B cell (primary cell): ENCODE data around the gene TRIP13. TPM values are rescaled to one million over a fixed set of nuclear protein-coding genes. Genes with fewer than 3 reads are reported as not detected.

Source experiments
- ATAC-seq: fragments of 200-7000 bp; cut with Tn5 transposase; one replicate; pipeline ENCODE4 v1.10.0; 2021; ENCODE audit warnings: low read depth, mild to moderate bottlenecking, moderate number of reproducible peaks, moderate library complexity
- CTCF ChIA-PET: fragments of 350-600 bp; sonication (Branson Sonifier 250); formaldehyde crosslinking; loops from one replicate; lab custom pipeline; 2021; ENCODE audit warnings: antibody characterized with exemption, inconsistent platforms; lab: Charles Lee
- POLR2A ChIA-PET: fragments of 350-600 bp; sonication (Branson Sonifier 250); formaldehyde crosslinking; loops from one replicate; lab custom pipeline; 2021; ENCODE audit warnings: antibody characterized with exemption; lab: Charles Lee
- DNase-seq: peaks from one replicate; pipeline ENCODE4 v3.0.0; 2013
- H2AFZ ChIP-seq: 2 replicates; pipeline ENCODE4 v1.6.1; 2012; ENCODE audit warnings: mild to moderate bottlenecking, low read depth, low read length; ENCODE audit not compliant: insufficient read depth, poor library complexity, severe bottlenecking
- H3K27ac ChIP-seq, 2 donors: 1 replicate in 1 of 2; 2 replicates in 1 of 2; pipeline ENCODE4 v1.5.1; 2012 to 2013; ENCODE audit warnings: low read length in 2 of 2, mild to moderate bottlenecking in 2 of 2, moderate library complexity in 1 of 2
- H3K27me3 ChIP-seq, 4 experiments: fragments of 200-600 bp in 1 of 4; sonication (generic) in 1 of 4; replicated peaks in 1 of 4; 1 replicate in 2 of 4; 2 replicates in 2 of 4; pipeline versions ENCODE4 v1.6.1 to v1.7.0; 2013 to 2016; ENCODE audit warnings: low read length in 3 of 4, mild to moderate bottlenecking in 2 of 4, mixed read lengths in 1 of 4, moderate library complexity in 1 of 4; ENCODE audit not compliant: insufficient read depth in 4 of 4, control insufficient read depth in 3 of 4; ENCODE audit errors: control extremely low read depth in 1 of 4
- H3K36me3 ChIP-seq, 2 experiments: replicated peaks in 1 of 2; 1 replicate in 1 of 2; 2 replicates in 1 of 2; pipeline versions ENCODE4 v1.6.1 to v1.7.1; 2013; ENCODE audit warnings: low read length in 1 of 2; ENCODE audit not compliant: insufficient read depth in 2 of 2, control insufficient read depth in 1 of 2; ENCODE audit errors: control extremely low read depth in 1 of 2, extremely low read depth in 1 of 2
- H3K4me1 ChIP-seq, 2 donors: fragments of 200-600 bp in 1 of 2; sonication (generic) in 1 of 2; 1 replicate in 1 of 2; 2 replicates in 1 of 2; pipeline versions ENCODE4 v1.5.1 to v1.6.1; 2013 to 2017; ENCODE audit warnings: low read length in 2 of 2; ENCODE audit not compliant: control insufficient read depth in 2 of 2, insufficient read depth in 2 of 2
- H3K4me2 ChIP-seq: replicated peaks from 2 replicates; pipeline ENCODE3; 2012; ENCODE audit warnings: mild to moderate bottlenecking, low read depth, low read length; ENCODE audit not compliant: poor library complexity, severe bottlenecking
- H3K4me3 ChIP-seq, 5 experiments: fragments of 200-600 bp in 1 of 5; sonication (generic) in 1 of 5; 1 replicate in 3 of 5; 2 replicates in 2 of 5; pipeline versions ENCODE4 v1.5.1 to v1.7.0; 2011 to 2016; ENCODE audit warnings: low read length in 4 of 5, mild to moderate bottlenecking in 4 of 5, low read depth in 2 of 5, control low read depth in 1 of 5, moderate library complexity in 1 of 5; ENCODE audit not compliant: insufficient read depth in 1 of 5; ENCODE audit errors: control extremely low read depth in 1 of 5, extremely low read depth in 1 of 5
- H3K79me2 ChIP-seq: fragments of 200-600 bp; sonication (generic); one replicate; pipeline ENCODE4 v1.6.0; 2016; ENCODE audit warnings: low read length; ENCODE audit not compliant: control insufficient read depth, insufficient read depth
- H3K9ac ChIP-seq: fragments of 200-600 bp; sonication (generic); 2 replicates; pipeline ENCODE4 v1.6.1; 2017; ENCODE audit warnings: mild to moderate bottlenecking, low read length, moderate library complexity
- H3K9me3 ChIP-seq, 3 donors: one replicate each; pipeline versions ENCODE4 v1.6.1 to v1.7.1; 2013; ENCODE audit warnings: low read length in 2 of 3; ENCODE audit not compliant: control insufficient read depth in 2 of 3, insufficient read depth in 1 of 3; ENCODE audit errors: control extremely low read depth in 1 of 3
- H4K20me1 ChIP-seq: 2 replicates; pipeline ENCODE4 v1.6.0; 2012; ENCODE audit warnings: mild to moderate bottlenecking, low read length; ENCODE audit not compliant: insufficient read depth, control insufficient read depth, poor library complexity, severe bottlenecking
- H3K27ac Mint-ChIP-seq: one replicate; pipeline ENCODE4 v1.8.0; 2021; ENCODE audit warnings: mixed read lengths
- H3K27me3 Mint-ChIP-seq: one replicate; pipeline ENCODE4 v1.8.0; 2021; ENCODE audit warnings: mixed read lengths
- H3K4me1 Mint-ChIP-seq: one replicate; pipeline ENCODE4 v1.8.0; 2021; ENCODE audit warnings: mixed read lengths
- H3K4me3 Mint-ChIP-seq: one replicate; pipeline ENCODE4 v1.8.0; 2021; ENCODE audit warnings: mixed read lengths
- H3K9me3 Mint-ChIP-seq: one replicate; pipeline ENCODE4 v1.8.0; 2022; ENCODE audit warnings: mixed read lengths; ENCODE audit not compliant: insufficient read depth
- CTCF ChIP-seq: fragments of 200-600 bp; IDR thresholded peaks from one replicate; pipeline ENCODE4 v1.8.0; 2022; ENCODE audit warnings: antibody characterized with exemption, mild to moderate bottlenecking
- EZH2 ChIP-seq: IDR thresholded peaks from 2 replicates; pipeline ENCODE4 v1.6.1; 2012; ENCODE audit warnings: borderline replicate concordance, low read depth, mild to moderate bottlenecking, moderate library complexity, low read length; ENCODE audit not compliant: insufficient read depth, poor library complexity, severe bottlenecking
- WGBS: methylation state at CpG from one replicate; pipeline ENCODE4 v1.1.5; 2013; ENCODE audit warnings: missing lambda C conversion rate; ENCODE audit not compliant: insufficient coverage; 5-methylcytosine and 5-hydroxymethylcytosine counted together
- intact Hi-C: fragments of 100-400 bp; cut with micrococcal nuclease; formaldehyde crosslinking; loops from one replicate; pipeline ENCODE4 v1.10.0; 2022
- polyA plus RNA-seq: library from polyadenylated mRNA; depleted of rRNA; stranded (reverse); fragments of >200 nt; gene quantifications from 2 replicates; pipeline ENCODE4 v1.2.3, GENCODE V29; 2012
- total RNA-seq, 2 donors: library from RNA; stranded (reverse); fragments of 120-200 nt in 1 of 2; gene quantifications; 1 replicate in 1 of 2; 2 replicates in 1 of 2; pipeline versions ENCODE4 v1.2.3 to v1.2.4, GENCODE V29; 2013 to 2022

The TRIP13 gene
- total and polyA plus RNA-seq, 2 donors (not counting 1 experiment from before 2014, with no cell fraction given) = 0.63 to 1.1 TPM

DNA sequence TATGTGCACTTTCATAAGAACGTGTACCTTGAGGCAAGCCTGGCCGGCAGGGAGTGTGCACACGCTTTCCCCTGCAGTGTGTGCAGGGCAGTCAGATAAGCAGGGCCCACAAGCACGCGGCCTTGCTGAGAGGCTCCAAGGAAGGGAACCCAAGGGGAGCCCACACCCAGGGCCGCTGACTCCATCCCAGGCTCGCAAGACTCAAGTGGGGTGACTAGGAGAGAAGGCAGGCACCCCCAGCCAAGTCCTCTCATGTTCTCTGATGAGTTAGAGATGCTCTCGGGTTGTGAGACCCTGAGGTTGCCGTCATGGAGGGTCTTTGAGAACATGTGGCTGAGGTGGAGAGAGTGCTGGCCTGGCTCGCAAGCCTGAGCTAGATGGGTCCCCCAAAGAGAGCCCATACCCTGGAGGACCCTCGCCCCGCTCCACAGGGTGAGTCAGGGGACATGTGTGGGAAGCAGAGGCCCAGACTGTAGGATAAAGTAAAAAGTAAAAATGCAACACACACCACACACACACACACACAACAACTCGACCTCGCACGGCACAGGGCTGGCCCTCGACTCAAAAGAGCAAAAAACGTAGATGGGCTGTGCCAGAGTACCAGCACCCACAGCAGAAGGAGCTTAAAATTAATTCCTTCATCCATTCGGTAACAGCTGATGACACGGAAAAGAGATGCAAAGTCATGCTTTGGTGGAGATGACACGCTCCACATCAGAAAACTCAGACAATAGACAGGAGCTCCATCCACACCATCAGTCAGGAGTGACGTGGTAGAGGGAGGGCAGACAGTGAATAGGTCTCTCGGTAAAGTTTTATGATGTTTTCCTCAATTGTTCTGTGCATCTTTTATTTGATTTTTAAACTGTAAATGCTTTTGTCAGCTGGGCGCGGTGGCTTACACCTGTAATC lies 61.1 kb downstream of the TRIP13 start:
- Histone ChIP-seq H3K9ac (no peak overlapping the region), H3K79me2 (no peaks in the 10 kb centered on the region), H4K20me1 (no peaks in the 10 kb centered on the region), H3K9me3 (peaks cover 0 to 10% (median 0%) of the 10 kb centered on the region in 3 donors), H2AFZ (no peak overlapping the region), H3K4me1 (no peaks in the 10 kb centered on the region), H3K27me3 (peaks cover 0 to 32% (median 7%) of the 10 kb centered on the region in 4 experiments), H3K4me2 (no peak overlapping the region), H3K36me3 (no peaks in the 10 kb centered on the region), H3K27ac (no peak overlapping the region), H3K4me3 (no peak overlapping the region)
- ChIA-PET POLR2A (no interaction called here), CTCF (no interaction called here)
- Mint-ChIP-seq H3K4me3 (no peak overlapping the region), H3K9me3 (no peaks in the 10 kb centered on the region), H3K27me3 (peaks cover 50% of the 10 kb centered on the region), H3K4me1 (no peaks in the 10 kb centered on the region), H3K27ac (no peak overlapping the region)
- DNase-seq = no peak
- WGBS = 90% methylated on average over 14 of the region's 24 CpGs
- intact Hi-C loops = no loop called here
- no peak for ATAC-seq
- TF ChIP-seq EZH2 (no peak), CTCF (no peak)
